HG02588 (cell line): ENCODE data around the gene SLC12A7.
A peak's percentile ranks its signal among the peaks of the same experiment; 100 is the strongest.
"Not testable (repeated sequence)": the region's sequence is repeated elsewhere in the genome, so short reads cannot be mapped to it uniquely, and the experiment has no call there.

Experiments used
- ATAC-seq: cut with Tn5 transposase; IDR thresholded peaks from one replicate; pipeline ENCODE4 v1.9.1; 2021; ENCODE audit warnings: mild to moderate bottlenecking, moderate library complexity; ENCODE audit not compliant: unreplicated experiment

The SLC12A7 gene

DNA sequence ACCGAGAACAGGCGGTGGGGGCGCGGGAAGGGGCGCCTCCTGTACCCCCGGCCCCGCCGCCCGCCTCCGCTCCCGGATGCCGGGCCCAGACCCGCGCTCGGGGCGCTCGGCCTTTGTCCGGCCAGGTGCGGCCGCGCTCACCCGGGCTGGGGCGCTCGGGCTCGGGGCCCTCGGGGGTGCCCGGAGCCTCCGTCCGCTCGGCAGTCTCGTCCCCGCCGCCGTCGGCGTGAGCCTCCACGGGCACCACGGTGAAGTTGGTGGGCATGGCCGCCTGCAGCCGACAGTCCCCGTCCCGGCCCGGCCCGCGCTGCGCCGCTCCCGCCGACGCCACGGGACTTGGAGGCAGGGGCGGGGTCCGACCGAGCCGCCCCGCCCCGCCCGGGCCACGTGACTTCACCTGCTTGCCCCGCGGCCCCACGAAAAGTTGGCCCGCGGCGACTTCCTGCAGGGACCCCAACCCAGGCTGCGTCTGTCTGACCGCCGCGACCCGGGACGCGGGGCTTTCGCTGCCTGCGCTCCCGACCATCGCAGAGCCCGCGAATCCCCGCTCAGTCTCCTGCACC, at the start of gene SLC12A7:
Gene SLC12A7, minus strand, starts transcription at position 337 of the 563 bp plus-strand sequence. Its CDS starts 72 bp downstream, at position 265.
- ATAC-seq = peak; percentile 50

DNA sequence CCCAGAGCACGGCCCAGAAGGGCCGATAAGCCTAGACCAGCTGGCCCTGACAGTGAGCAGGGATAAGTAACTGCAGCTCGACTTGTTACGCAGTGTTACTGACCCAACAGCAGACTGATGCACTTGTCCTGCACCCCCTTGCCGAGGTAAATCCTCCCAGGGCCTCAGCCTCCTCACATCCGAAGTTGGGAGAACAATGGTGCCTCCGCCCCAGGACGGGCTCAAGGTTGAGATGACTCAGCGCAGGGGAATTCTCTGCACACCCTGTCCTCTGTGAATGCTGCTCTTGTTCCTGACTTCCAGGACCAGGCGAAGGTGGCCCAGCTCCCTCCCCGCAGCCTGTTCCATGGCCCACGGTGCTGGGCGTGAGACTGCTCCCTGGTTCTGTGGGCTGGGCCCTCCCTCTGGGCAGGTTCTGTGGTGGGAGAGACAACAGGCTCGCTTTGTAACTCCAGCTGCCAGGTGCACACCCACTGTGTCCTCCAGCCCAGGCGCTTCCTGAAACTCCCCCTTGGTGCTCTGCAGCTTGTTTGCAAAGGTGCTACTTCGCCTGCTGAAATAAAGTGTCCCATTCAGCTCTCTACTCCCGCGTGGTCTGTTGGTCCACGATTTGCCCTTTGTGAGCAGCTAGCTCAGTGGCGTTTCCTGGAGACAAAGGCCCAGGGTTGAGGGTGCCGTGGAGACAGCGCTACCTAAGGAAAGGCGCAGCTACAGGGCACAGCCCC, 49.4 kb upstream of the SLC12A7 start:
- ATAC-seq = no peak

GRCh38 chr5:1159774-1160406, 48.0 kb upstream of the SLC12A7 start:
- ATAC-seq = no peak

DNA sequence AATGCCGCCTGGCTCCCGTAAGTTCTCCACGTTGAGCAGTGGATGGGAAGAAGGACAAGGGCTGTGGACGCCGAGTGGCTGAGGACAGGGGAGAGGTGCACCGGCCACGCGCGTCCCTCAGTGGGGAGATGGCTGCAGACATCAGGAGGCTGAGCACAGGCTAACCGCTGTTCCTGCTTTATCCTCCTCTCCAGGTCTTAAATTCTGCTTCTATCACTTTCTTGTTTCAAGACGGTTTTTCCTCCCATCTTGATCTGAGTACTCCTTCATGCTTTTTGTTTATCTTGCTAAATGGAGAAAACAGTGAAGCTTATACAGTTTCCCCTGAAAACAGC, 47.4 kb upstream of the SLC12A7 start:
- ATAC-seq = no peak

DNA sequence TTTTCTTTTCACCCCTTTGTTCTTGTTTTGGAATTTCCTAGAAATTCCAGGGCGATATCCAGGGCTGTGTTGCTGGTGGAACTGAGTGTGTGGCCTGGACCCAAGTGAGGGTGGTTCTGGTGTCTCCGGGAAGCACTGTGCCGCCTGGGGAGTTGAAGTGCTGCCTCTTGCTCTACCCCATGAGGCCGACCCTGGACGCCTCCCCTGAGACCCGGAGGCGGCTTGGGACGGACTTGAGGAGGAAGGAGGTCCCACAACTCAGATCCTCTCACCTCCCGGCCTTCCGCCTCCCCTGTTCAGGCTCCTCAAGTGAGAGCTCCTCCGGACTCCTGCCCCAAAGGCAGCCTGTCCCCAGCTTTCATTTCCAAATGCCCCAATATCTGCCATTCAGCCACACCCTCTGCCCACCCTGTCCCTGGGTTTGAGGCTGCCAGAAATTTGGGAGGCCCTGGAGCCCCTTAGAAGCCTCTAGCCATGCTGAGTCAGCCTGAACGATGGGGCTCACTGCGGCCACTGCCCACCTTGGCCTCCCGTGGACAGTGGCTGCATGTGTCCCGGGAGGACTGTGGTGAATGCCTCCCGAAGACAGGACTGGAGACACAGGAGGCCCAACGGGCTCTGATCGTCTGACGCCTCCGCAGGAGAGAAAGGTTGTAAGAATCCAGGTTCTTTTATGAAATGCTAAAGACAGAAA, 46.9 kb upstream of the SLC12A7 start:
- no peak for ATAC-seq

DNA sequence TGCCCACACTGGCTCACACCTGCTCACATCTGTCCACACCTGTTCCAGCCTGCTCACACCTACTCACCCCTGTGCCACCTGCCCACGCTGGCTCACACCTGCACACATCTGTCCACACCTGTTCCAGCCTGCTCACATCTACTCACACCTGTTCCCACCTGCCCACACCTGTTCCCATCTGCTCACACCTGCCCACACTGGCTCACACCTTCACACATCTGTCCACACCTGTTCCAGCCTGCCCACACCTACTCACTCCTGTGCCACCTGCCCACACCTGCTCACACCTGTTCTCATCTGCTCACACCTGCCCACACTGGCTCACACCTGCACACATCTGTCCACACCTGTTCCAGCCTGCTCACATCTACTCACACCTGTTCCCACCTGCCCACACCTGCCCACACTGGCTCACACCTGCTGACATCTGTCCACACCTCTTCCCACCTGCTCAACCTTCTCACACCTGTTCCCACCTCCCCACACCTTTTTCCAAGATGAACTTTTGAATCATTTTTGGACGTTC, 45.7 kb upstream of the SLC12A7 start:
- ATAC-seq = not testable (repeated sequence)

- no peak for ATAC-seq
Measured at GRCh38 chr5:1156754-1157460, 45.0 kb upstream of the SLC12A7 start.

DNA sequence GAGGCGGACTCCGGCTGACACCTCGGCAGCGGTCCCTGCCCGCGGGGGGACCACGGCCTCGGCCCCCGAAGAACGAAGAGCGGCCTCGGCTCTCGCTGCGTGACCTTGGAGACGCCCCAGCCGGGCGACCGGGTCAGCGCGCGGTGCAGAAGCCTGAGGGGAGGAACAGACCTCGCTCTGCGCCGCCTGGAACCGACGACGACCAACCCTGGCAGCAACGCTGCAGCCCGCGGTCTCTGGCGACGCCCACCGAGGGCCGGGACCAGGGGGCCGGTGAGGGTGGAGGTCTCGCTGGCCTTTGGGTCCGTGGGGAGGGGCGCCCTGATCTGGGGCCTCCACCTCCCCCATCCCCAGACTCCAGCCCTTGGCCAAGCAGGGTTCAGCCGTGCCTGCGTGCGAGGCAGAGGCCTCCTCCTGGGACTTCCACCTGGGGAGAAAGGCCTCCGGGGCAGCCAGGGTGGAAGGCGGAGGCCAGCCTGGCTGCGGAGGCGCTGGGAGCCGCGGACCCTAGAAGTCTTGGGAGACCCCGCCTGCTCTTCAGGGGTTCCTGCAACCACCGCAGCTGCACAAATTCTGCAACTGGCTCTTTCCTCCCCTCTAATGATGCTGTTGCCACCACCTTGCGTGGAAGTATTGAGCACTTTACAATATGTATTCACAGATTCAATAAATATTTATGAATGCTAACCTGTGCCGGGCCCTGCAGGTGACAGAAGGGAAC, 44.3 kb upstream of the SLC12A7 start:
- ATAC-seq = no peak

DNA sequence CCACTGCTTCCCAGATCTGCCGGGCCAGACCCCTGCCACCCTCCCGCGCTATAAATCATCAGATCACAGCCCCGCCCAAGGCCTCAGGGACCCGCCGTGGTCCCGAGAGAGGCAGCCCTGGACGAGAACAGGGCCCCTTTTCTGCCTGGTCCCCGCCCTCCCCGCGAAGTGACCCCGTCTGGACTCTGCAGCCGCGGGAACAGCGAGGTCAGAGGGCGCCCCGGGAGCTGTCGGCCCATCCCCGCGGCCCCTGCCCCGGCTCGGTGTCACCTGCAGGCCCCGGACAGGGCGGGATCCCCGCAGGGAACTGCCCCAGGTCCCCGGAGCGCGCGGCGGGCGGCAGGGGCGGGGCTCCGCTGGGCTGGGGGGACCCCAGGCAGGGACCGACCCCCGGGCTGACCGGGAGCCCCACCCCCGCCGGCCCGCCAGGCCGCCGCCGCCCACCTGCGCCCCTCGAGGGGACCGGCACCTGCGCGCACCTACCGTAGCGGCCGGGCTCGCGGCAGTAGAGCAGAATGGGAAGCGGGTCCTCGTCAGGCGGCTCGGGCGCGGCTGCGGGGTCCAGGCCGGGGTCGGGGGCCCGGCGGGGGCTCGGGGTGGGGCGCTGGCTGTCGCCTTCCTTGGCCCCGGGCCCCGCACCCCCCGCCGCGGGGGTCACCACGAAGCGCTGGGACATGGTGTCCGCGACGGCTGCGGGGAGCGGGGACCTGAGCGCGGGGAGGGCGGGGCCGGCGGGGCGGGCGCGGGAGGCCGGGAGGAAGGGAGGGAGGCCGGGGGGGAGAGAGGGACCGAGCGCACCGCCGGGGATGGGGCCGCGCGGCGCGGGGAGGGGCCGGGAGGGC, 43.5 kb upstream of the SLC12A7 start:
- no peak for ATAC-seq

DNA sequence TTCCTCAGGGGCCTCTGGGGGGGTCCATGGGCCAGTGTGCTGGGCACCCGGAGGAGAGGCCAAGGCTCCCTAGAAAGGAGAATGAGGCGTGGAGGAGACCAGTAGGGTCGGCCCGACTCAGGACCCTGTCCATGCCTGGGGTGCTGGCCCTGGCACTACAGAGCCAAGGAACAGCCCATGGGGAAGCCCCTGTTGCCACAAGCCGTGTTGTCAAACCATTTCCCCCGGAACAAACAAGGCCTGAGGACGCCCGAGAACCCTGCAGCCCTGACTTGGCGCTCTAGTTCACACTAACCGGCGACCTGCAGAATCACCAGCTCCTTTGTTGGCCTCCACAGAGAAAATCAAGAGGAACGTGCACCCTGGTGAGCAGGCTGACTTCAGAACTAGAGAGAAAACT, 41.6 kb upstream of the SLC12A7 start:
- no peak for ATAC-seq

DNA sequence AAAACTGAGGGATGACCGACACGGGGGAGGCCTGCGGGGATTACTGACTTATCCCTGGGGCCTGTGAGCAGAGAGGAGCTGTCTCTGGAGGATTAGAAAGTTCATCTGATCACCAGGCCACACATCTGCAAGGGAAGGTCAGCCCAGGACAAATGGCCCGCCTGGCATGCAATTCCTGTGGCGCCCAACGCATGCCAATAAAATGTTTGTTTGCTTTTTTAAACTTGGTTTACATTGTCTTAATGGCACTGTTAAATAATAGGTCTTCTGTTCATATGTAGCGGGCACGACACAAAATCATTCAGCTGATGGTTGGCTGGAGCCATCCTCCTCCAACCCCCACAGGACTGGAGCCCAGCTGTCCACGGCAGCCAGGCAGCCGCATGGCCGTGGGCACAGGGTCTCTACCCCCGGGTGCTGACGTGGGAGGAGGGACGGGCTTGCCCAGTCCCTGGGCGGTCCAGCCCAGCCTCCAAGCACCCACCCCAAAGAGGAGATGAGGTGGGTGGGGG, 41.0 kb upstream of the SLC12A7 start:
- no peak for ATAC-seq

- ATAC-seq = no peak
Measured at GRCh38 chr5:1152156-1152555, 40.3 kb upstream of the SLC12A7 start.

- no peak for ATAC-seq
Measured at GRCh38 chr5:1151316-1151715, 39.5 kb upstream of the SLC12A7 start.

- ATAC-seq = no peak
Measured at GRCh38 chr5:1150866-1151265, 39.0 kb upstream of the SLC12A7 start.

DNA sequence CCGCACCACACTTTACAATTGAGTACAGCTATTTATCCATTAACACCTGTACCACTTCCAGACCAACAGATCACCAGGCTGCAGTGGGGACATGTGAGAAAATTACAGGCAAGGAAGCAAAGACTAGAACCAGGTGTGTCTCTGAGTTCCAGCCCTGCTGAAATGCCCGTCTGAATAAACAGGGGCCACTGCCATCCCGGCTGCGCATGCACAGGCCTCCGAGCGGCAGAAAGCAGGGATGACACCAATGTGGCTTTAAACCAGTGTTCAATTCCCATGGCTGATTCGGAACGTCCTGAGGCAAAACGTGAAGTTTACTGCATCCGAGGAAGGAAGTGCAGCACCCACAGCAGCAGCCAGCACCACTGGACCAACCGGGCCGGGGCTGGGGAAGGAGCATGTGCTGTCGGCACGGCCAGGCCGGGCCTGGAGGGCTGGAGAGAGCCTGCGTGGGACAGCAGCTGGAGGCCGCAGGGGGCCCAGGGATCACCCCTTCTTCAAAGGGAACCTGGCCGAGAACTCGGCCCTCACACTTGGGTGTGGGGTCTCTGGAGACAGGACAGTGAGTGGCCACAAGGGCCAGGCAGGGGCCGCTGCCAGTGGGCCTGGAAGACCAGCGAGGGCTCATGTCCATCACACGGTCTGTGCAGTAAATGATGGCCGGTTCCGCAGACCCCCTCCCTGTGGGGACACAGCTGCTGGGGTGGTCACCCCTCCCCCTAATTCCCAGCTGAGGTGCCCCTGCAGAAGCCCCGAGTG, 33.0 kb upstream of the SLC12A7 start:
- no peak for ATAC-seq

DNA sequence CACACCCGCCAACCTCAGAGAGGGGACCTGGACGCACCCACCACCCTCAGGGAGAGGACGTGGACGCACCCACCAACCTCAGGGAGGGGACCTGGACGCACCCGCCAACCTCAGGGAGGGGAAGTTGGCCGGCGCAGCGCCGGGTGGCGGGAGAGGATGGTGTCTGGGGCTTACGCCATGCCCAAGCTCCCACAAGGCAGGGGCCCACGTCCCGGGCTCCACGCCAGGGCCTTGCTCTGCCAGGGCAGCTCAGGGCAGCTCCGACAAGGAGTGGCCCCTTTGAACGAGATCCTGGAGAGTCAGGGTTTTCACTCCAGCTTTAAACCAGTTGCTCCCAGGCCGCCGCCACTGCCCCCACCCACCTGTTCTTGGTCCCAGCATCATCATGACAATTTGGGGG, 32.2 kb upstream of the SLC12A7 start:
- ATAC-seq = no peak

GRCh38 chr5:1143670-1143951, 31.7 kb upstream of the SLC12A7 start:
- no peak for ATAC-seq

GRCh38 chr5:1142886-1143669, 31.2 kb upstream of the SLC12A7 start:
- ATAC-seq = no peak
